ENCODE results near the gene PRKCH. TPM values are rescaled to one million over a fixed set of nuclear protein-coding genes. Genes with fewer than 3 reads are reported as not detected.

PRKCH gene
- total and polyA plus RNA-seq, 9 of the 15 experiments (the other 6 are each of a cell fraction or from before 2014, with no cell fraction given) = 0.61 to 4.4 (median 4.0) TPM

- no TSS peak for BruUV-seq (replicated peaks)
- no peaks in the 10 kb centered on the region for H4K20me1 ChIP-seq (replicated peaks; ENCODE audit: control insufficient read depth, insufficient read depth, low read length)
- ATAC-seq (no peak), FAIRE-seq (no peak), DNase-seq (ENCODE audit: extremely low read depth in 1 of 4, low spot score in 3 of 4) (no peak)
- H3K9me1 ChIP-seq (ENCODE audit: control insufficient read depth, insufficient read depth, low read length) = no peaks in the 10 kb centered on the region
- intact Hi-C loops (cut with micrococcal nuclease) (no loop called here), in situ Hi-C loops (cut with MboI) (no loop called here)
- ChIA-PET CTCF (ENCODE audit: low intra/inter-chr PET ratio) (no interaction called here), POLR2A (no interaction called here)
- peaks cover 0 to 13% of the 10 kb centered on the region in 2 experiments; a peak in 1 of 5 replicates for H3K27me3 ChIP-seq (ENCODE audit: control insufficient read depth in 2 of 2, insufficient read depth in 2 of 2, low read length in 2 of 2)
- H3K9me3 ChIP-seq (replicated peaks; ENCODE audit: control insufficient read depth, insufficient read depth, low read depth, low read length) = no peaks in the 10 kb centered on the region
- no peak overlapping the region for H3K27ac ChIP-seq (ENCODE audit: extremely low read depth, low read depth, low read length)
- H3K4me3 ChIP-seq = no peak overlapping the region
- 8% methylated on average over 4 of the region's 4 CpGs for WGBS (ENCODE audit: insufficient coverage, low coverage, missing lambda C conversion rate)
- no peak overlapping the region for H3K9ac ChIP-seq (ENCODE audit: insufficient read depth in 1 of 2, low read depth in 2 of 2, low read length in 2 of 2)
- no peaks in the 10 kb centered on the region for H3K79me2 ChIP-seq (ENCODE audit: control insufficient read depth, insufficient read depth, low read length)
- H3K4me2 ChIP-seq (ENCODE audit: insufficient read depth, low read length) = no peak overlapping the region
- no peaks in the 10 kb centered on the region for H3K36me3 ChIP-seq (ENCODE audit: control insufficient read depth, insufficient read depth, low read length)
- no peak for TF ChIP-seq CBX5 (IDR thresholded peaks at IDR 0.05; ENCODE audit: borderline replicate concordance, low read depth)
- no peak for TF ChIP-seq ZNF140 (CRISPR knock-in tag; IDR thresholded peaks at IDR 0.05)
- no peak for TF ChIP-seq THRAP3 (IDR thresholded peaks at IDR 0.05; ENCODE audit: borderline replicate concordance)
- no peak for TF ChIP-seq U2AF2 (optimal IDR thresholded peaks at IDR 0.05; ENCODE audit: low read depth, low read length)
- no peak for TF ChIP-seq ARID4B (CRISPR knock-in tag; IDR thresholded peaks at IDR 0.05)
- no peak for TF ChIP-seq CBFA2T2 (conservative IDR thresholded peaks at IDR 0.05)
- TF ChIP-seq RBM22 (IDR thresholded peaks at IDR 0.05; ENCODE audit: low read depth, low read length, poor library complexity, severe bottlenecking) = no peak
- no peak for TF ChIP-seq CBFA2T3 (IDR thresholded peaks at IDR 0.05)
- TF ChIP-seq FOXA1 (IDR thresholded peaks at IDR 0.05; ENCODE audit: borderline replicate concordance) = no peak
- TF ChIP-seq ZHX1 (conservative IDR thresholded peaks at IDR 0.05; ENCODE audit: low read length) = no peak
- TF ChIP-seq ZNF274 (IDR thresholded peaks at IDR 0.05; ENCODE audit: borderline replicate concordance, low read depth, low read length) = no peak
- H2AFZ ChIP-seq (ENCODE audit: low read depth, low read length) = no peak overlapping the region
- no peaks in the 10 kb centered on the region; a peak in 1 of 5 replicates for H3K4me1 ChIP-seq (replicated peaks in 1 of 2; ENCODE audit: control insufficient read depth in 2 of 2, insufficient read depth in 2 of 2, low read length in 2 of 2)
These were observed 265.2 kb downstream of the PRKCH start for GRCh38 chr14:61586544-61587055.
